H9 (cell line): Measurements from ENCODE around the gene MAST1. TPM values are rescaled to one million over a fixed set of nuclear protein-coding genes. Genes with fewer than 3 reads are reported as not detected.

ENCODE experiments used
- DNase-seq: peaks from one replicate; pipeline ENCODE4 v3.0.0-alpha.2; 2017
- H2AFZ ChIP-seq: one replicate; pipeline ENCODE4 v1.6.1; 2013; ENCODE audit warnings: mild to moderate bottlenecking, low read length, control low read depth, moderate library complexity
- H2AK5ac ChIP-seq: 2 replicates; pipeline ENCODE4 v1.6.1; 2013; ENCODE audit warnings: low read length, control low read depth, mixed read lengths; ENCODE audit not compliant: insufficient read length
- H2BK120ac ChIP-seq: one replicate; pipeline ENCODE4 v1.6.1; 2013; ENCODE audit warnings: low read depth, mild to moderate bottlenecking, low read length, control low read depth, inconsistent platforms; ENCODE audit not compliant: poor library complexity, severe bottlenecking
- H2BK12ac ChIP-seq: 2 replicates; pipeline ENCODE4 v1.6.1; 2013; ENCODE audit warnings: low read length, control low read depth, mixed read lengths, low read depth; ENCODE audit not compliant: insufficient read length
- H2BK15ac ChIP-seq: 2 replicates; pipeline ENCODE4 v1.6.1; 2013; ENCODE audit warnings: low read depth, low read length, control low read depth
- H2BK20ac ChIP-seq: one replicate; pipeline ENCODE4 v1.6.1; 2013; ENCODE audit warnings: low read depth, mild to moderate bottlenecking, low read length, control low read depth, inconsistent platforms; ENCODE audit not compliant: poor library complexity, severe bottlenecking
- H2BK5ac ChIP-seq: 2 replicates; pipeline ENCODE4 v1.6.1; 2013; ENCODE audit warnings: low read length, control low read depth, mixed read lengths; ENCODE audit not compliant: insufficient read length
- H3K14ac ChIP-seq: 2 replicates; pipeline ENCODE4 v1.6.1; 2013; ENCODE audit warnings: low read length, control low read depth; ENCODE audit not compliant: insufficient read depth
- H3K18ac ChIP-seq: 2 replicates; pipeline ENCODE4 v1.6.1; 2013; ENCODE audit warnings: low read depth, mild to moderate bottlenecking, mixed read lengths, low read length, control low read depth; ENCODE audit not compliant: insufficient read length
- H3K23ac ChIP-seq: 2 replicates; pipeline ENCODE4 v1.6.1; 2013; ENCODE audit warnings: low read length, control low read depth, mixed read lengths, low read depth; ENCODE audit not compliant: insufficient read length
- H3K23me2 ChIP-seq: 2 replicates; pipeline ENCODE4 v1.6.1; 2013; ENCODE audit warnings: low read depth, mild to moderate bottlenecking, mixed read lengths, low read length, control low read depth; ENCODE audit not compliant: insufficient read length, poor library complexity, severe bottlenecking
- H3K27ac ChIP-seq: 2 replicates; pipeline ENCODE4 v1.5.1; 2013; ENCODE audit warnings: low read length, control low read depth, mixed read lengths, low read depth; ENCODE audit not compliant: insufficient read length
- H3K27me3 ChIP-seq: 2 replicates; pipeline ENCODE4 v1.6.1; 2013; ENCODE audit warnings: low read length, control low read depth, inconsistent platforms; ENCODE audit not compliant: insufficient read depth
- H3K4ac ChIP-seq: 2 replicates; pipeline ENCODE4 v1.6.1; 2013; ENCODE audit warnings: low read depth, mild to moderate bottlenecking, control low read depth, inconsistent platforms, low read length, moderate library complexity
- H3K4me1 ChIP-seq: 2 replicates; pipeline ENCODE4 v1.6.1; 2013; ENCODE audit warnings: low read length, control low read depth, inconsistent platforms; ENCODE audit not compliant: insufficient read depth
- H3K4me2 ChIP-seq: 2 replicates; pipeline ENCODE4 v1.6.1; 2013; ENCODE audit warnings: low read length, control low read depth, mixed read lengths; ENCODE audit not compliant: insufficient read length, insufficient read depth
- H3K56ac ChIP-seq: 2 replicates; pipeline ENCODE4 v1.6.1; 2013; ENCODE audit warnings: low read depth, mild to moderate bottlenecking, mixed read lengths, low read length, control low read depth; ENCODE audit not compliant: insufficient read length
- H3K79me1 ChIP-seq: 2 replicates; pipeline ENCODE4 v1.6.1; 2013; ENCODE audit warnings: low read depth, mild to moderate bottlenecking, moderate library complexity, low read length, control low read depth, inconsistent platforms; ENCODE audit not compliant: insufficient read depth, poor library complexity, severe bottlenecking
- H3K79me2 ChIP-seq: 2 replicates; pipeline ENCODE4 v1.6.1; 2013; ENCODE audit warnings: low read length, control low read depth, inconsistent platforms; ENCODE audit not compliant: insufficient read depth
- H3K9ac ChIP-seq: 2 replicates; pipeline ENCODE4 v1.6.1; 2013; ENCODE audit warnings: low read length, control low read depth, mixed read lengths; ENCODE audit not compliant: insufficient read length; ENCODE audit errors: extremely low read depth
- H3K9me3 ChIP-seq: one replicate; pipeline ENCODE4 v1.6.1; 2013; ENCODE audit warnings: low read depth, low read length, inconsistent platforms; ENCODE audit not compliant: control insufficient read depth
- H3T11ph ChIP-seq: one replicate; pipeline ENCODE4 v1.6.1; 2013; ENCODE audit warnings: mild to moderate bottlenecking, low read length, control low read depth, inconsistent platforms
- H4K20me1 ChIP-seq: one replicate; pipeline ENCODE4 v1.6.1; 2013; ENCODE audit not compliant: control insufficient read depth, insufficient read length, insufficient read depth
- H4K5ac ChIP-seq: 2 replicates; pipeline ENCODE4 v1.6.1; 2013; ENCODE audit warnings: low read depth, mild to moderate bottlenecking, mixed read lengths, low read length, control low read depth; ENCODE audit not compliant: insufficient read length
- H4K8ac ChIP-seq: replicated peaks from 2 replicates; pipeline ENCODE4 v1.6.1; 2013; ENCODE audit warnings: low read length, control low read depth, mixed read lengths, low read depth; ENCODE audit not compliant: insufficient read length
- H4K91ac ChIP-seq: 2 replicates; pipeline ENCODE4 v1.6.1; 2013; ENCODE audit warnings: low read depth, mild to moderate bottlenecking, moderate library complexity, mixed read lengths, low read length, control low read depth; ENCODE audit not compliant: insufficient read length
- H3K27ac Mint-ChIP-seq, 3 experiments: 2 replicates in 2 of 3; 3 replicates in 1 of 3; pipeline ENCODE4 v1.8.0; 2020 to 2021; ENCODE audit warnings: mixed read lengths in 3 of 3, mild to moderate bottlenecking in 1 of 3, moderate library complexity in 1 of 3
- H3K27me3 Mint-ChIP-seq: 2 replicates; pipeline ENCODE4 v1.8.0; 2021; ENCODE audit warnings: low read depth, mild to moderate bottlenecking, moderate library complexity, mixed read lengths
- H3K36me3 Mint-ChIP-seq, 3 experiments: 2 replicates in 2 of 3; 3 replicates in 1 of 3; pipeline ENCODE4 v1.8.0; 2020 to 2021; ENCODE audit warnings: low read depth in 3 of 3, mixed read lengths in 3 of 3; ENCODE audit not compliant: insufficient read depth in 1 of 3
- H3K4me1 Mint-ChIP-seq, 2 experiments: 2 replicates each; pipeline ENCODE4 v1.8.0; 2020; ENCODE audit warnings: mixed read lengths in 2 of 2
- H3K4me3 Mint-ChIP-seq, 2 experiments: 2 replicates in 1 of 2; 3 replicates in 1 of 2; pipeline ENCODE4 v1.8.0; 2020 to 2021; ENCODE audit warnings: mild to moderate bottlenecking in 2 of 2, mixed read lengths in 2 of 2, moderate library complexity in 1 of 2
- H3K9me3 Mint-ChIP-seq, 2 experiments: 2 replicates in 1 of 2; 3 replicates in 1 of 2; pipeline ENCODE4 v1.8.0; 2020; ENCODE audit warnings: mild to moderate bottlenecking in 2 of 2, mixed read lengths in 2 of 2, moderate library complexity in 1 of 2
- CTCF ChIP-seq: fragments of 200-600 bp; sonication (generic); conservative IDR thresholded peaks from 3 replicates; pipeline ENCODE4 v1.8.0; 2021; ENCODE audit warnings: antibody characterized with exemption, mild to moderate bottlenecking
- WGBS: extraction: QIAGEN DNeasy Blood & Tissue Kit; methylation state at CpG from one replicate; pipeline ENCODE4 v1.1.7; 2013; ENCODE audit warnings: missing lambda C conversion rate, low lambda C conversion rate, mixed read lengths; ENCODE audit not compliant: insufficient read length; ENCODE audit errors: extremely low coverage; 5-methylcytosine and 5-hydroxymethylcytosine counted together
- total RNA-seq: library from RNA; stranded (reverse); gene quantifications from 2 replicates; pipeline ENCODE4 v1.2.1, GENCODE V29; 2021

Gene MAST1
- total RNA-seq, 1 experiment from 2014 or later, result 15.1 TPM

GRCh38 chr19:12842511-12842910 is 4.2 kb downstream of the MAST1 start:
- H3K18ac ChIP-seq, result no peak overlapping the region
- H2BK120ac ChIP-seq, result no peak overlapping the region
- no peak overlapping the region for H2BK15ac ChIP-seq
- no peaks in the 10 kb centered on the region for H3K27me3 ChIP-seq
- no peak overlapping the region for H2BK20ac ChIP-seq
- no peak overlapping the region for H4K91ac ChIP-seq
- Mint-ChIP-seq H3K4me1 (peaks cover 29 to 32% of the 10 kb centered on the region in 2 experiments), H3K36me3 (peaks cover 0 to 8% (median 8%) of the 10 kb centered on the region in 3 experiments; a peak in 6 of 7 replicates), H3K4me3 (no peak overlapping the region), H3K9me3 (no peaks in the 10 kb centered on the region), H3K27me3 (peaks cover 9% of the 10 kb centered on the region), H3K27ac (peak overlapping the region in 1 of 3 experiments; percentile 6; a peak in 2 of 7 replicates)
- H3K23ac ChIP-seq, result no peak overlapping the region
- H4K8ac ChIP-seq, result no peak overlapping the region
- no peak overlapping the region for H3K27ac ChIP-seq
- H2AFZ ChIP-seq, result no peak overlapping the region
- H2BK5ac ChIP-seq, result no peak overlapping the region
- H3K9me3 ChIP-seq, result no peaks in the 10 kb centered on the region
- TF ChIP-seq CTCF, result no peak
- no peak overlapping the region for H3K14ac ChIP-seq
- no peak overlapping the region for H3T11ph ChIP-seq
- no peaks in the 10 kb centered on the region for H3K79me1 ChIP-seq
- DNase-seq, result no peak
- H3K4ac ChIP-seq, result no peak overlapping the region
- no peak overlapping the region for H4K5ac ChIP-seq
- no peak overlapping the region for H3K4me2 ChIP-seq
- H3K4me1 ChIP-seq, result 0 out of 2 replicates have a peak, but pooled peaks cover 2% of the 10 kb centered on the region
- no peak overlapping the region for H3K56ac ChIP-seq
- peaks cover 2% of the 10 kb centered on the region for H3K23me2 ChIP-seq
- WGBS, result no CpG with 5 or more reads among the region's 18 CpGs
- H2AK5ac ChIP-seq, result no peak overlapping the region
- H4K20me1 ChIP-seq, result no peaks in the 10 kb centered on the region
- H2BK12ac ChIP-seq, result no peak overlapping the region
- H3K79me2 ChIP-seq, result no peaks in the 10 kb centered on the region
- H3K9ac ChIP-seq, result no peak overlapping the region
